Neural cell (in vitro differentiated cells): ENCODE results near the gene EPB42. TPM values are rescaled to one million over a fixed set of nuclear protein-coding genes. Genes with fewer than 3 reads are reported as not detected.

ENCODE experiments used
- H2AFZ ChIP-seq: fragments of 200-600, 300-800 bp; sonication (generic), shearing (Covaris generic); 2 replicates; pipeline ENCODE4 v1.6.0; 2014; ENCODE audit warnings: low read depth, mild to moderate bottlenecking, antibody characterized with exemption, low read length, moderate library complexity
- H3F3A ChIP-seq: fragments of 200-600 bp; shearing (Covaris generic); 2 replicates; pipeline ENCODE4 v1.6.1; 2016; ENCODE audit warnings: mild to moderate bottlenecking, moderate library complexity, mixed read lengths, antibody characterized with exemption, low read length; ENCODE audit not compliant: insufficient read depth, poor library complexity, severe bottlenecking
- H3K27ac ChIP-seq: fragments of 200-600, 300-800 bp; sonication (generic), shearing (Covaris generic); 2 replicates; pipeline ENCODE4 v1.5.1; 2014; ENCODE audit warnings: mild to moderate bottlenecking, low read length, moderate library complexity
- H3K27me3 ChIP-seq: fragments of 300-800, 200-600 bp; sonication (generic), shearing (Covaris generic); 2 replicates; pipeline ENCODE4 v1.6.0; 2014; ENCODE audit warnings: mild to moderate bottlenecking, low read depth, low read length, moderate library complexity; ENCODE audit not compliant: insufficient read depth
- H3K36me3 ChIP-seq: fragments of 300-800, 200-600 bp; sonication (generic), shearing (Covaris generic); 2 replicates; pipeline ENCODE4 v1.5.1; 2014; ENCODE audit warnings: mild to moderate bottlenecking, antibody characterized with exemption, low read length, moderate library complexity; ENCODE audit not compliant: insufficient read depth
- H3K4me2 ChIP-seq: fragments of 300-800, 200-600 bp; sonication (generic), shearing (Covaris generic); 2 replicates; pipeline ENCODE4 v1.6.0; 2014; ENCODE audit warnings: mild to moderate bottlenecking, low read length
- H3K4me3 ChIP-seq: fragments of 300-800, 200-600 bp; sonication (generic), shearing (Covaris generic); 2 replicates; pipeline ENCODE4 v1.5.1; 2014; ENCODE audit warnings: mild to moderate bottlenecking, low read length, moderate library complexity
- H3K79me2 ChIP-seq: fragments of 200-600 bp; shearing (Covaris generic); replicated peaks from 2 replicates; pipeline ENCODE4 v1.6.0; 2014; ENCODE audit warnings: mild to moderate bottlenecking, low read length, moderate library complexity; ENCODE audit not compliant: insufficient read depth
- H3K9ac ChIP-seq: fragments of 300-800, 200-600 bp; sonication (generic), shearing (Covaris generic); 2 replicates; pipeline ENCODE4 v1.6.1; 2016; ENCODE audit warnings: mild to moderate bottlenecking, low read length, mixed read lengths
- H3K9me2 ChIP-seq: fragments of 200-600 bp; shearing (Covaris generic); 2 replicates; pipeline ENCODE4 v1.6.1; 2016; ENCODE audit warnings: mild to moderate bottlenecking, low read length, mixed read lengths; ENCODE audit not compliant: insufficient read depth
- H3K9me3 ChIP-seq: fragments of 200-600, 300-800 bp; sonication (generic), shearing (Covaris generic); 2 replicates; pipeline ENCODE4 v1.6.1; 2016; ENCODE audit warnings: mild to moderate bottlenecking, mixed run types, low read length, moderate library complexity, mixed read lengths
- H4K20me1 ChIP-seq: fragments of 200-600 bp; shearing (Covaris generic); 2 replicates; pipeline ENCODE4 v1.6.1; 2016; ENCODE audit warnings: mild to moderate bottlenecking, mixed run types; ENCODE audit not compliant: insufficient read depth
- CTCF ChIP-seq: fragments of 450-650 bp; IDR thresholded peaks from 2 replicates; pipeline ENCODE4 v1.5.1; 2014; ENCODE audit warnings: antibody characterized with exemption, mild to moderate bottlenecking, moderate library complexity; ENCODE audit not compliant: poor library complexity, severe bottlenecking
- EP300 ChIP-seq: fragments of 450-650 bp; conservative IDR thresholded peaks from 2 replicates; pipeline ENCODE4 v1.6.1; 2014; ENCODE audit warnings: antibody characterized with exemption, mild to moderate bottlenecking, moderate library complexity; ENCODE audit not compliant: poor library complexity, severe bottlenecking
- EZH2 ChIP-seq: fragments of 200-600, 300-800 bp; shearing (Covaris generic), sonication (generic); IDR thresholded peaks from 2 replicates; pipeline ENCODE4 v1.6.1; 2014; ENCODE audit warnings: antibody characterized with exemption, low read length, borderline replicate concordance, mild to moderate bottlenecking; ENCODE audit not compliant: insufficient read depth, poor library complexity, severe bottlenecking
- MXI1 ChIP-seq: fragments of 450-650 bp; conservative IDR thresholded peaks from 2 replicates; pipeline ENCODE4 v1.6.1; 2014; ENCODE audit warnings: antibody characterized with exemption, mild to moderate bottlenecking; ENCODE audit not compliant: poor library complexity, severe bottlenecking
- POLR2AphosphoS5 ChIP-seq: IDR thresholded peaks from 2 replicates; pipeline ENCODE4 v1.6.1; 2012
- RAD21 ChIP-seq: fragments of 450-650 bp; conservative IDR thresholded peaks from 2 replicates; pipeline ENCODE4 v1.6.1; 2014; ENCODE audit warnings: antibody characterized with exemption, mild to moderate bottlenecking, moderate library complexity
- SMC3 ChIP-seq: fragments of 450-650 bp; conservative IDR thresholded peaks from 2 replicates; pipeline ENCODE4 v1.6.1; 2014; ENCODE audit warnings: antibody characterized with exemption, mild to moderate bottlenecking, moderate library complexity; ENCODE audit not compliant: poor library complexity
- TAF1 ChIP-seq: IDR thresholded peaks from 2 replicates; pipeline ENCODE4 v1.6.1; 2012; ENCODE audit warnings: low read depth
- polyA plus RNA-seq: library from polyadenylated mRNA; depleted of rRNA; stranded (reverse); fragments of >200 nt; gene quantifications from 2 replicates; pipeline ENCODE4 v1.2.3, GENCODE V29; 2014
- TF ChIP-seq, protein P1 (sequence below): IDR thresholded peaks from 2 replicates; pipeline ENCODE4 v1.6.1; 2012; ENCODE audit warnings: borderline replicate concordance

EPB42 gene
- polyA plus RNA-seq, 1 donor from 2014 or later, result not detected

DNA sequence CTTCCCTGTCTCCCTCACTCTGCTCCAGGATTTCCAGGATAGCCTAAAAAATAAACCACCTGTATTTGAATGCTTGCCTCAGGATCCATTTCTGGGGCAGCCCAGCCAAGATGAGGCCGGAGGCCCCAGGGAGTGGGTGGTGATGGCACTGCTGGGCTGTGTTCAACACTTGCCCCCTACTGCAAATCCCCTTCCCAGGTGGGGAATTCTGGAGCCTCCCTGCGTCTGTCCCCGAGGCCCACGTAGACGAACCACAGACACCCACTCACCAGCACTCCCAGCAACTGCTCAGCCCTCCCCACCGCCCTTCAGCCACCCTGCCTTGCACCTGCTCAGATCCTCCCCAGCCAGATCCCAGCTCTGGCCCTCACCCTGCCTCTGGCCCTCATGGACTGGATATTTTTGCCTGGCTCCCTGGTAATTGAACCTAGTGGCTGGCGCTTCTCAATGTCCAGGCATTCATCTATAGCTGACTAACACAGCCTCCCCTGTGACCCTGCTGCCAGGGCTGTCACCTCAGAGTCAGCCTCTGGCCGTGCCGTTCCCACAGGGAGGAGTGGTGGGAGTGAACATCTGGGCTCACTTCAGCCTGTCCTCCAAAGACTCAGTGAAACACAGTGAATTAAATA, 17.1 kb upstream of the EPB42 start:
- Histone ChIP-seq H3K79me2 (no peaks in the 10 kb centered on the region), H3K4me3 (no peak overlapping the region), H3F3A (no peaks in the 10 kb centered on the region), H3K9ac (no peak overlapping the region), H4K20me1 (no peaks in the 10 kb centered on the region), H3K27ac (no peak overlapping the region), H3K9me3 (no peaks in the 10 kb centered on the region), H2AFZ (no peak overlapping the region), H3K27me3 (no peaks in the 10 kb centered on the region), H3K9me2 (no peaks in the 10 kb centered on the region), H3K4me2 (no peak overlapping the region), H3K36me3 (no peaks in the 10 kb centered on the region)
- TF ChIP-seq, protein P1, sequence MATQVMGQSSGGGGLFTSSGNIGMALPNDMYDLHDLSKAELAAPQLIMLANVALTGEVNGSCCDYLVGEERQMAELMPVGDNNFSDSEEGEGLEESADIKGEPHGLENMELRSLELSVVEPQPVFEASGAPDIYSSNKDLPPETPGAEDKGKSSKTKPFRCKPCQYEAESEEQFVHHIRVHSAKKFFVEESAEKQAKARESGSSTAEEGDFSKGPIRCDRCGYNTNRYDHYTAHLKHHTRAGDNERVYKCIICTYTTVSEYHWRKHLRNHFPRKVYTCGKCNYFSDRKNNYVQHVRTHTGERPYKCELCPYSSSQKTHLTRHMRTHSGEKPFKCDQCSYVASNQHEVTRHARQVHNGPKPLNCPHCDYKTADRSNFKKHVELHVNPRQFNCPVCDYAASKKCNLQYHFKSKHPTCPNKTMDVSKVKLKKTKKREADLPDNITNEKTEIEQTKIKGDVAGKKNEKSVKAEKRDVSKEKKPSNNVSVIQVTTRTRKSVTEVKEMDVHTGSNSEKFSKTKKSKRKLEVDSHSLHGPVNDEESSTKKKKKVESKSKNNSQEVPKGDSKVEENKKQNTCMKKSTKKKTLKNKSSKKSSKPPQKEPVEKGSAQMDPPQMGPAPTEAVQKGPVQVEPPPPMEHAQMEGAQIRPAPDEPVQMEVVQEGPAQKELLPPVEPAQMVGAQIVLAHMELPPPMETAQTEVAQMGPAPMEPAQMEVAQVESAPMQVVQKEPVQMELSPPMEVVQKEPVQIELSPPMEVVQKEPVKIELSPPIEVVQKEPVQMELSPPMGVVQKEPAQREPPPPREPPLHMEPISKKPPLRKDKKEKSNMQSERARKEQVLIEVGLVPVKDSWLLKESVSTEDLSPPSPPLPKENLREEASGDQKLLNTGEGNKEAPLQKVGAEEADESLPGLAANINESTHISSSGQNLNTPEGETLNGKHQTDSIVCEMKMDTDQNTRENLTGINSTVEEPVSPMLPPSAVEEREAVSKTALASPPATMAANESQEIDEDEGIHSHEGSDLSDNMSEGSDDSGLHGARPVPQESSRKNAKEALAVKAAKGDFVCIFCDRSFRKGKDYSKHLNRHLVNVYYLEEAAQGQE, result no peak
- no peak for TF ChIP-seq POLR2AphosphoS5
- TF ChIP-seq EZH2, result no peak
- no peak for TF ChIP-seq SMC3
- no peak for TF ChIP-seq TAF1
- no peak for TF ChIP-seq CTCF
- no peak for TF ChIP-seq RAD21
- TF ChIP-seq EP300, result no peak
- no peak for TF ChIP-seq MXI1

- Histone ChIP-seq H3K4me3 (no peak overlapping the region), H3K27ac (no peak overlapping the region), H4K20me1 (no peaks in the 10 kb centered on the region), H3K9me2 (no peaks in the 10 kb centered on the region), H3K36me3 (no peaks in the 10 kb centered on the region), H3K79me2 (no peaks in the 10 kb centered on the region), H3K27me3 (no peaks in the 10 kb centered on the region), H3K9me3 (no peaks in the 10 kb centered on the region), H3K9ac (no peak overlapping the region), H2AFZ (no peak overlapping the region), H3K4me2 (no peak overlapping the region), H3F3A (no peaks in the 10 kb centered on the region)
- TF ChIP-seq RAD21, result no peak
- TF ChIP-seq MXI1, result no peak
- TF ChIP-seq CTCF, result no peak
- no peak for TF ChIP-seq TAF1
- no peak for TF ChIP-seq POLR2AphosphoS5
- no peak for TF ChIP-seq EZH2
Observed at GRCh38 chr15:43235536-43235935, 14.7 kb upstream of the EPB42 start.
